ENCODE measurements around the gene GAS2L1.

DNA sequence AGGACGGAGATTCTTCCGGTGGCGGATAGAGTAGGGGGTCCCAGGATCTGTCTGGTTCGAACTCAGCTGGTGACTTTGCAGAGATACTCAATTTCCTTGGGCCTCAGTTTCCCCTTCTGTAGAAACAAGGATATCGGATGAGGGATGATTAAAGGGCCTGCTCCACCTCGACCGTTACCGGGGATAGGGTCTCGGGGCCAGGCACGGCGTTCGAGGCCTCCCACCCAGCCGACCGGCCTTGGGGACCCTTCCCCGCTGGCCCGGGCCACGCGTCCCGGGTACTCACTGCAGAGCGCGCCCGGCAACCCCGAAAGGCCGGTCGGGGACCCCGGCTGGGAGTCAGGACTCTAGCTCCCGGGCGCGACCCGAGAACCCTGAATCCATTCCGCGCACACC, 39.0 kb upstream of the GAS2L1 start:
- TF ChIP-seq, protein P1, sequence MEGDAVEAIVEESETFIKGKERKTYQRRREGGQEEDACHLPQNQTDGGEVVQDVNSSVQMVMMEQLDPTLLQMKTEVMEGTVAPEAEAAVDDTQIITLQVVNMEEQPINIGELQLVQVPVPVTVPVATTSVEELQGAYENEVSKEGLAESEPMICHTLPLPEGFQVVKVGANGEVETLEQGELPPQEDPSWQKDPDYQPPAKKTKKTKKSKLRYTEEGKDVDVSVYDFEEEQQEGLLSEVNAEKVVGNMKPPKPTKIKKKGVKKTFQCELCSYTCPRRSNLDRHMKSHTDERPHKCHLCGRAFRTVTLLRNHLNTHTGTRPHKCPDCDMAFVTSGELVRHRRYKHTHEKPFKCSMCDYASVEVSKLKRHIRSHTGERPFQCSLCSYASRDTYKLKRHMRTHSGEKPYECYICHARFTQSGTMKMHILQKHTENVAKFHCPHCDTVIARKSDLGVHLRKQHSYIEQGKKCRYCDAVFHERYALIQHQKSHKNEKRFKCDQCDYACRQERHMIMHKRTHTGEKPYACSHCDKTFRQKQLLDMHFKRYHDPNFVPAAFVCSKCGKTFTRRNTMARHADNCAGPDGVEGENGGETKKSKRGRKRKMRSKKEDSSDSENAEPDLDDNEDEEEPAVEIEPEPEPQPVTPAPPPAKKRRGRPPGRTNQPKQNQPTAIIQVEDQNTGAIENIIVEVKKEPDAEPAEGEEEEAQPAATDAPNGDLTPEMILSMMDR (IDR thresholded peaks at IDR 0.05) = no peak
- no peak for TF ChIP-seq ZFX (IDR thresholded peaks at IDR 0.05; ENCODE audit: borderline replicate concordance)

Data from 22Rv1 (cell line).